Measurements from ENCODE around the gene AGAP1. TPM values are rescaled to one million over a fixed set of nuclear protein-coding genes. Genes with fewer than 3 reads are reported as not detected.

The AGAP1 gene
- total and polyA plus RNA-seq, 7 donors: 10.8 to 42.7 (median 18.6) TPM

DNA sequence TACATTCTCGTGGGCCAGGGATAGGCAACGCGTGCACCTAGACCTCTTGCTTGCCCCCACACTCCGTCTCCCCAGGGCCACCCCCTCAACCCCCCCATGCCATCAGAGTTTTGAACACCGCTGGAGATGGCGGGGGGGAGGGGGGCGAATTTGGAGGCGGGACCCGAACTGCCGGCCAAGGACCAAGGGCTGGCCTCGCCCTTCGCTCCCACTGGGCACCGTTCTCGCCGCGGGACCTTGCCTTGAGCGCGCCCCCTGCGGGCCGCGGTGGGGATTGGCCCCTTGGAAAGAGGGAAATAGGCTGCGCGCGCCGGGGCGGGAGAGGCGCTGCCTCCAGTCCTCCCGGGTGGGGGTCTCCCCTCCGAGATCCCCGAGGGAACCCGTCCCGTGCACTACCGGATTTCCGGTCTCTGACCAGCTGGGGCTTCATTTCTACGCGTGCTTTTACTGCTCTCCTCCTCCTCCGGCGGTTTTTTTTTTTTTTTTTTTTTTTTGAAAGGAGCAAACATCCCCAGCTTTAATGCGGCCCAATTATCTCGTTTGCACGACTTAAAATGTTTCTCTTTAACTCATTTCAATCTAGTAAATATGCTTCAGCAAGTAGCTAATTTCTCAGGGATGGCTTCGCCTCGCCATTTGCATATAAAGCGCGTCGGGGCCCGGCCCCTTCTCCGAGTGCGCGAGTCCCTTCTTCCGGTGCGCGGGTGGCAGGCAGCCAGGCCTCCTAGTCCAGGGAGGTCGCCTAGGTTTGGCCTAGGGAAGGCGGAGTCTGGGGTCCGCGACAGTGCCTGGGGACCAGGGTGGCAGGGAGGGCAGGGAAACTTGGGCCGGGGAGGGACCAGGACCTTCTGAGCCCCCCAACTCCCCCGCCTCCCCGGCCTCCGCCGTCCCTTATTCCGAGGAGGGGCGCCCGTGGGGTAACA, 684.4 kb downstream of the AGAP1 start:
- Histone ChIP-seq H3K36me3 (no peaks in the 10 kb centered on the region), H3K4me1 (peaks cover 0 to 32% (median 21%) of the 10 kb centered on the region in 4 donors), H3K27me3 (peaks cover 52 to 91% (median 80%) of the 10 kb centered on the region in 3 donors), H3K4me3 (peak overlapping the region in 3 of 4 donors; percentile 0 to 33 (median 32)), H3K27ac (no peak overlapping the region), H3K9me3 (no peaks in the 10 kb centered on the region)
- DNase-seq: peak; percentile 74
- no peak for TF ChIP-seq POLR2AphosphoS5 (IDR thresholded peaks at IDR 0.05)
- TF ChIP-seq, protein P1, sequence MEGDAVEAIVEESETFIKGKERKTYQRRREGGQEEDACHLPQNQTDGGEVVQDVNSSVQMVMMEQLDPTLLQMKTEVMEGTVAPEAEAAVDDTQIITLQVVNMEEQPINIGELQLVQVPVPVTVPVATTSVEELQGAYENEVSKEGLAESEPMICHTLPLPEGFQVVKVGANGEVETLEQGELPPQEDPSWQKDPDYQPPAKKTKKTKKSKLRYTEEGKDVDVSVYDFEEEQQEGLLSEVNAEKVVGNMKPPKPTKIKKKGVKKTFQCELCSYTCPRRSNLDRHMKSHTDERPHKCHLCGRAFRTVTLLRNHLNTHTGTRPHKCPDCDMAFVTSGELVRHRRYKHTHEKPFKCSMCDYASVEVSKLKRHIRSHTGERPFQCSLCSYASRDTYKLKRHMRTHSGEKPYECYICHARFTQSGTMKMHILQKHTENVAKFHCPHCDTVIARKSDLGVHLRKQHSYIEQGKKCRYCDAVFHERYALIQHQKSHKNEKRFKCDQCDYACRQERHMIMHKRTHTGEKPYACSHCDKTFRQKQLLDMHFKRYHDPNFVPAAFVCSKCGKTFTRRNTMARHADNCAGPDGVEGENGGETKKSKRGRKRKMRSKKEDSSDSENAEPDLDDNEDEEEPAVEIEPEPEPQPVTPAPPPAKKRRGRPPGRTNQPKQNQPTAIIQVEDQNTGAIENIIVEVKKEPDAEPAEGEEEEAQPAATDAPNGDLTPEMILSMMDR (IDR thresholded peaks at IDR 0.05): peak; percentile 14 to 80 (median 68)
- intact Hi-C loops (cut with DNase I): no loop called here
- WGBS, 2 donors: 3 to 5% methylated on average over 65 of the region's 65 CpGs

DNA sequence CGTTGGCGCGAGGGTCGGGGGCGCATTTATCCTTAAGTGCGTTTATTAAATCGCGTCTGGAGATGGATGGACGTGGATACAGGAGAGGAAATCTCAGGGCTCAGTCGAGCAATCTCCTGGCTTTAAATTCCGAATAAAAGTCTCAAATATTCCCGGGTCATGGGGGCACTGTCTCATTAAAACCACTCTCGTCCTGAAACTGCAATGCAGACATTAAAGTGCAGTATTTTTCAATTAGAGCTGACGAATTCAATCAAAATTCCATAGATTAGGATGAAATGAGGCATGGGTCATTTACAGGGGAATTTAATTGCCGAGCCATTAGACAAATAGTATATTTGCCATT, 685.0 kb downstream of the AGAP1 start:
- DNase-seq: no peak
- Histone ChIP-seq H3K4me3 (no peak overlapping the region), H3K36me3 (no peaks in the 10 kb centered on the region), H3K27me3 (peaks cover 46 to 84% (median 74%) of the 10 kb centered on the region in 3 donors), H3K27ac (no peak overlapping the region), H3K9me3 (no peaks in the 10 kb centered on the region), H3K4me1 (peaks cover 0 to 26% (median 21%) of the 10 kb centered on the region in 4 donors)
- TF ChIP-seq POLR2AphosphoS5 (IDR thresholded peaks at IDR 0.05): peak in 1 of 4 donors; percentile 16
- TF ChIP-seq POLR2A (IDR thresholded peaks at IDR 0.05): no peak
- WGBS, 2 donors: 4 to 7% methylated on average over 15 of the region's 15 CpGs
- intact Hi-C loops (cut with DNase I): no loop called here

DNA sequence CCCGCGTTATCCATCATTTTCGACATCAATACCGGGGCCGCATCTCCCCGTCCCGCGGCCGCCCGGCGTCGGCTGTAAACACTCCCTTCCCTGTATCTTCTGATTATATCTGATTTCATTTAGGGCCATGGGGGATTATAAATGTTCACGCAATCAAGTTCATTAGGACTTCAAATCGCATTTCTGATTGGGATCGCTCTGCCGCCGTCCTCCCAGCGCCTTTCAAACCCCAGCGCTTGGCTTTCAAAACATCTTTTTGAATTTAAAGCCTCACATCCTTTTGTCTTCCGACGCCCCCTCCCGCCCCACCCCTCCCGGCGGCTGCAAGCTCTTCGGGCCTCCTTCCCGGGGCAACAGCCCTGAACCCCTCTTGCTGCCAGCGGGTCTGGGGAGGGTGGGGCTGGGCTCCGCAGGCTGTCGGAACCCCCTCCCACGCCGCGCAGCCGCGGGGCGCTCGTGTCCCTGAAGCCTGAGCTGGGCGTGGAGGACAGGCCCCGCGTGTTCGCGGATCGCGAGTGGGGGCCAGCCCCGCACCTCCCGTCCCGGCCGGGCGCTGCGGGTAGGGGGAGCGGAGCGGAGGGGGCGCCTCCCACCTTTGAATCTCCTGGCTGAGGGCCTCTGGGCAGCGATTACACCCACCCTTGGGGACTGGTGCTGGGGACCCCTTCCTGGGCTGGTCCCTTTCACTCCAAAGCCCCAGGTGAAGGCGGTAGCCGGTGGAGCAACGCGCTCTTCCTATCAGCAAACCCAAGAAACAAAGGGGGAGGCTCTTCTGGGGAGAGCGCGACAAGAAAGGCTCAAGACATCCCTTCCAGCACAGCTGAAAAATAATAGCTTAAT, 685.6 kb downstream of the AGAP1 start:
- H3K27ac ChIP-seq: no peak overlapping the region
- peaks cover 41 to 82% (median 68%) of the 10 kb centered on the region in 3 donors for H3K27me3 ChIP-seq
- intact Hi-C loops (cut with DNase I): no loop called here
- no peaks in the 10 kb centered on the region for H3K36me3 ChIP-seq
- peak; percentile 46 for DNase-seq
- no peak overlapping the region for H3K4me3 ChIP-seq
- WGBS, 2 donors: 8 to 10% methylated on average over 59 of the region's 59 CpGs
- TF ChIP-seq EP300 (IDR thresholded peaks at IDR 0.05): no peak
- TF ChIP-seq POLR2AphosphoS5 (IDR thresholded peaks at IDR 0.05): peak in 1 of 4 donors; percentile 24
- peaks cover 0 to 26% (median 21%) of the 10 kb centered on the region in 4 donors for H3K4me1 ChIP-seq
- no peaks in the 10 kb centered on the region for H3K9me3 ChIP-seq

DNA sequence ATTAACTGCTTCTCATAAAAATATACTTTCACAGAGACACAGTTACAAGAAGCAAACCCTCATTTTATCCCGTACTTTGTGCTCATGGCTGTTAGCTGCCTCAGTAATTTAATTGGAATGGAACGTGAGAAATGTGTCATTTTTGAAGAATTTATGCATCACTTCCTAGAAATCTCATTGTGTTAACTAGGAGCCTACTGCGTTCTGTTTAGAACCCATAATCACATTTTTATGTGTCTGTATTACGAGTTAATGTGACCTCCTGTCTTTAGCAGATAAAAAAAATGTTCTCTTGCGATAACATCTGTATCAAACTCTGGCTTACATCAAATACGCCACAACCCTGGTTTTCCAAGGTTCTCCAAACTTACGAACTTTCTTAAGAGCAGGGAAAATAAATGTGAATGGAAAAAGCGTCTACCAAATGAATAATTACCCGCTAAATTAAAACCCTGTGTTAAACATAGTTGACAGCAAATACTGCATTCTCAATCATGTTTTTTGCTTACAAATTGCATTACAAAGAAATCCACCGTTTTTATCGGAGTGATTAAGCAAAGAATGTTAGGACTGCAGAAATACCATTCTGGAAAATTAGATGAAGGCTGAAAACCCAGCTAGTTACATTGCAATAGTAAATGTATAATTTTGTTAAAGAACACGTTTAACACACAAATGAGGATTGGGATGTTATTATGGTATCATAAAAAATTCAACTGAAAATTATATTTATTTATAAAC, 686.4 kb downstream of the AGAP1 start:
- DNase-seq: no peak
- Histone ChIP-seq H3K27ac (no peak overlapping the region), H3K4me1 (peaks cover 0 to 26% (median 21%) of the 10 kb centered on the region in 4 donors), H3K4me3 (no peak overlapping the region), H3K36me3 (no peaks in the 10 kb centered on the region), H3K9me3 (no peaks in the 10 kb centered on the region), H3K27me3 (peaks cover 41 to 81% (median 62%) of the 10 kb centered on the region in 3 donors)
- TF ChIP-seq, protein P1 (IDR thresholded peaks at IDR 0.05): no peak
- TF ChIP-seq POLR2AphosphoS5 (IDR thresholded peaks at IDR 0.05) (peak in 1 of 4 donors; percentile 49), POLR2A (IDR thresholded peaks at IDR 0.05) (no peak), EP300 (IDR thresholded peaks at IDR 0.05) (no peak)
- 19 to 25% methylated on average over 12 of the region's 12 CpGs for whole genome bisulfite sequencing, 2 donors
- intact Hi-C loops (cut with DNase I): no loop called here

DNA sequence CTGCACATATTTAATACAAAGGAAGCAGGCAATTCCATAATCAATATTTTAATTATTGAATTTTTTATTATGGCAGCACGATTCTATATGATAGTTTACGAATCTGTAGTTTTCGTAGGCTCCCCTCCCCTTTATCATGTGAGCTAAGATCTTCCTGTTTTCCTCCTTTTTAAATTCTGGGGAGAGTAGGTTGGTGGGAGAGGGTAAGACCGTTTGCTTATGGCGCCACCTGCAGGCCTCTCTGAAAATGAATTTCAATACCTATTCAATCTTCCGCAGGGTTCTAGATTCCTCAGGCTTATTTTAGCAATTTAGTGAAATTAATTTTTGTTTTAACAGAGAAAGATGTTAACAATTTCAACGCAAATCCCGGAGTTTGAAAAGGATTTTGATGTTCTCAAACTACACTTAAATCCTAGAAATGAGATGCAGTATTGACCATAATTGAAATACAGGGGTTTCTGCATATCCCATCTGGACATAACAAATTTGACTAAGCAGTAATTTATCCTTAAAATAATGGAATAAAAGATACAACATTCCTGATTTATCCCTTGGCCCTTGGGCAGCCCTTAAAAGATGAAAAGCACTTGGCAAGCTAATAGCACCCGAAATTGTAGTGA, 687.1 kb downstream of the AGAP1 start:
- Histone ChIP-seq H3K4me3 (no peak overlapping the region), H3K4me1 (peaks cover 0 to 26% (median 21%) of the 10 kb centered on the region in 4 donors), H3K9me3 (no peaks in the 10 kb centered on the region), H3K36me3 (no peaks in the 10 kb centered on the region), H3K27ac (no peak overlapping the region), H3K27me3 (peaks cover 41 to 77% (median 55%) of the 10 kb centered on the region in 3 donors)
- intact Hi-C loops (cut with DNase I): loop anchor here (1.0 kb wide), 1 partner anchor 415 kb away; no protein-coding TSS in a partner anchor
- DNase-seq: peak; percentile 66
- no peak for TF ChIP-seq POLR2A (IDR thresholded peaks at IDR 0.05)
- TF ChIP-seq, protein P1 (IDR thresholded peaks at IDR 0.05): peak; percentile 13 to 65 (median 56)
- 13 to 17% methylated on average over 9 of the region's 9 CpGs for WGBS, 2 donors

All from sigmoid colon (tissue), 7 donors.